ENCODE results near the gene MAP7D2. TPM values are rescaled to one million over a fixed set of nuclear protein-coding genes. Genes with fewer than 3 reads are reported as not detected.
A peak's percentile ranks its signal among the peaks of the same experiment; 100 is the strongest.

MAP7D2 gene
- total and polyA plus RNA-seq, 2 of the 13 experiments (the other 11 are each of a cell fraction or from before 2014, with no cell fraction given): 9.6 to 10.5 TPM

DNA sequence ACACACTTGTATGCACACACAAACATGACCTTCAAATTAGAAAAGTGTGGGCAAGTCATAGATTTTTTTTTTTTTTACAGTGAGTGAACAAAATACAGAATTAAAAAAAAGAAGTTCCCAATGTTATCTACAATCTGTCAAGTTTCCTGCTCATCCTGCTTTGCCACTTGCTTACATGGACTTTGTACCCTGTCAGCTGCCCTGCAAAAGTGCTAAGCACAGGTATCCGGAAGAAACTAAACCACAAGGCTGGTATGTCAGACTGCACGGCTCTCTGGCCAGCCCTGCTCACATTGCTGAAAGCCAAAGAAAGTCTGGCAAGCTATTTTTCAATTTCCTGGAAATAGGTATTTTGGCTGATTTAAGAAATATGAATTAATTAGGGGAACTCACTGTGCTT, 87.0 kb downstream of the MAP7D2 start (continued):
- TF ChIP-seq POGZ (CRISPR knock-in tag; IDR thresholded peaks at IDR 0.05) (no peak), ELF1 (CRISPR knock-in tag; IDR thresholded peaks at IDR 0.05) (peak; percentile 73), FOXM1 (CRISPR knock-in tag; IDR thresholded peaks at IDR 0.05) (no peak), ZBTB7A (CRISPR knock-in tag; IDR thresholded peaks at IDR 0.05) (no peak), HDAC1 (CRISPR knock-in tag; IDR thresholded peaks at IDR 0.05) (no peak), TEAD3 (CRISPR knock-in tag; optimal IDR thresholded peaks at IDR 0.05; ENCODE audit: borderline replicate concordance) (peak; percentile 93), KDM3A (CRISPR knock-in tag; IDR thresholded peaks at IDR 0.05; ENCODE audit: low read depth) (no peak)
- TF ChIP-seq, protein P1, sequence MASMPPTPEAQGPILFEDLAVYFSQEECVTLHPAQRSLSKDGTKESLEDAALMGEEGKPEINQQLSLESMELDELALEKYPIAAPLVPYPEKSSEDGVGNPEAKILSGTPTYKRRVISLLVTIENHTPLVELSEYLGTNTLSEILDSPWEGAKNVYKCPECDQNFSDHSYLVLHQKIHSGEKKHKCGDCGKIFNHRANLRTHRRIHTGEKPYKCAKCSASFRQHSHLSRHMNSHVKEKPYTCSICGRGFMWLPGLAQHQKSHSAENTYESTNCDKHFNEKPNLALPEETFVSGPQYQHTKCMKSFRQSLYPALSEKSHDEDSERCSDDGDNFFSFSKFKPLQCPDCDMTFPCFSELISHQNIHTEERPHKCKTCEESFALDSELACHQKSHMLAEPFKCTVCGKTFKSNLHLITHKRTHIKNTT (CRISPR knock-in tag; IDR thresholded peaks at IDR 0.05): no peak
- TF ChIP-seq, protein P2, sequence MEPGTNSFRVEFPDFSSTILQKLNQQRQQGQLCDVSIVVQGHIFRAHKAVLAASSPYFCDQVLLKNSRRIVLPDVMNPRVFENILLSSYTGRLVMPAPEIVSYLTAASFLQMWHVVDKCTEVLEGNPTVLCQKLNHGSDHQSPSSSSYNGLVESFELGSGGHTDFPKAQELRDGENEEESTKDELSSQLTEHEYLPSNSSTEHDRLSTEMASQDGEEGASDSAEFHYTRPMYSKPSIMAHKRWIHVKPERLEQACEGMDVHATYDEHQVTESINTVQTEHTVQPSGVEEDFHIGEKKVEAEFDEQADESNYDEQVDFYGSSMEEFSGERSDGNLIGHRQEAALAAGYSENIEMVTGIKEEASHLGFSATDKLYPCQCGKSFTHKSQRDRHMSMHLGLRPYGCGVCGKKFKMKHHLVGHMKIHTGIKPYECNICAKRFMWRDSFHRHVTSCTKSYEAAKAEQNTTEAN (CRISPR knock-in tag; conservative IDR thresholded peaks at IDR 0.05): no peak
- TF ChIP-seq, protein P3, sequence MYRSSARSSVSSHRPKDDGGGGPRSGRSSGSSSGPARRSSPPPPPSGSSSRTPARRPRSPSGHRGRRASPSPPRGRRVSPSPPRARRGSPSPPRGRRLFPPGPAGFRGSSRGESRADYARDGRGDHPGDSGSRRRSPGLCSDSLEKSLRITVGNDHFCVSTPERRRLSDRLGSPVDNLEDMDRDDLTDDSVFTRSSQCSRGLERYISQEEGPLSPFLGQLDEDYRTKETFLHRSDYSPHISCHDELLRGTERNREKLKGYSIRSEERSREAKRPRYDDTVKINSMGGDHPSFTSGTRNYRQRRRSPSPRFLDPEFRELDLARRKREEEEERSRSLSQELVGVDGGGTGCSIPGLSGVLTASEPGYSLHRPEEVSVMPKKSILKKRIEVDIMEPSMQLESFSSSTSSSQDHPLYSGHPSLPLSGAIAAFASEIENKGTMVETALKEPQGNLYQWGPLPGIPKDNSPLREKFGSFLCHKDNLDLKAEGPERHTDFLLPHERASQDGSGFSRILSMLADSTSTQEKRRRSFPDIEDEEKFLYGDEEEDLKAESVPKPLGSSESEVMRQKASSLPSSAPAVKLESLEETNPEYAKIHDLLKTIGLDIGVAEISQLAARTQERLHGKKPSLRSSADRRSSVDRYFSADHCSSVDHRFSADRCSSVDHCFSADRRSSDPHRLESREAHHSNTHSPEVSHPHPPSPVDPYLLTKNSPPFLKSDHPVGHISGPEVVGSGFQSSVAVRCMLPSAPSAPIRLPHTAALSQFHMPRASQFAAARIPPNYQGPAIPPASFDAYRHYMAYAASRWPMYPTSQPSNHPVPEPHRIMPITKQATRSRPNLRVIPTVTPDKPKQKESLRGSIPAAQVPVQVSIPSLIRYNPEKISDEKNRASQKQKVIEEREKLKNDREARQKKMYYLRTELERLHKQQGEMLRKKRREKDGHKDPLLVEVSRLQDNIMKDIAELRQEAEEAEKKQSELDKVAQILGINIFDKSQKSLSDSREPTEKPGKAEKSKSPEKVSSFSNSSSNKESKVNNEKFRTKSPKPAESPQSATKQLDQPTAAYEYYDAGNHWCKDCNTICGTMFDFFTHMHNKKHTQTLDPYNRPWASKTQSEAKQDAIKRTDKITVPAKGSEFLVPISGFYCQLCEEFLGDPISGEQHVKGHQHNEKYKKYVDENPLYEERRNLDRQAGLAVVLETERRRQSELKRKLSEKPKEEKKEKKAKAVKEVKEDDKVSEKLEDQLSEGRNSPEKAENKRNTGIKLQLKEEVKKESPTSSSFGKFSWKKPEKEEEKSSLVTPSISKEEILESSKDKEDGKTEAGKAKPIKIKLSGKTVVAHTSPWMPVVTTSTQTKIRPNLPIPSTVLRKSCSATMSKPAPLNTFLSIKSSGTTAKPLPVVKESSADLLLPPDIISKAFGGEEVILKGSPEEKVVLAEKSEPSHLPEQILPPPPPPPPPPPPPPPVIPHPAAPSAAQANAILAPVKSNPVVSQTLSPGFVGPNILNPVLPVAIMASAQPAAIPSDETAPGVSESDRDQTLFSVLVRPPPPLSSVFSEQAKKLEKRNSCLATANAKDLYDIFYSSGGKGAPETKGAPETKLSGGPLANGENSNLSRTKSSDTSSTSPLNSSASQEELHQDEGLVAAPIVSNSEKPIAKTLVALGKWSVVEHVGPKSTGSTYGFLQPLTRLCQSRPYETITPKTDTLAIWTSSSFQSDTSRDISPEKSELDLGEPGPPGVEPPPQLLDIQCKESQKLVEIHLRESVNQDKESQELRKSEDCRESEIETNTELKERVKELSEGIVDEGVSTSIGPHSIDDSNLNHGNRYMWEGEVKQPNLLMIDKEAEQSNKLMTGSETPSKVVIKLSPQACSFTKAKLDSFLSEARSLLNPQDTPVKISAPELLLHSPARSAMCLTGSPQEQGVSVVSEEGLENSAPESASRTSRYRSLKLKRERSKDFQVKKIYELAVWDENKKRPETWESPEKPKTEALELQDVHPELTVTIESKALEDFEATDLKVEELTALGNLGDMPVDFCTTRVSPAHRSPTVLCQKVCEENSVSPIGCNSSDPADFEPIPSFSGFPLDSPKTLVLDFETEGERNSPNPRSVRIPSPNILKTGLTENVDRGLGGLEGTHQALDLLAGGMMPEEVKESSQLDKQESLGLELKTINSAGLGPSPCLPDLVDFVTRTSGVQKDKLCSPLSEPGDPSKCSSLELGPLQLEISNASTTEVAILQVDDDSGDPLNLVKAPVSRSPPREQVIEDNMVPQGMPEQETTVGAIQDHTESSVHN (CRISPR knock-in tag; IDR thresholded peaks at IDR 0.05): no peak
- TF ChIP-seq, protein P4, sequence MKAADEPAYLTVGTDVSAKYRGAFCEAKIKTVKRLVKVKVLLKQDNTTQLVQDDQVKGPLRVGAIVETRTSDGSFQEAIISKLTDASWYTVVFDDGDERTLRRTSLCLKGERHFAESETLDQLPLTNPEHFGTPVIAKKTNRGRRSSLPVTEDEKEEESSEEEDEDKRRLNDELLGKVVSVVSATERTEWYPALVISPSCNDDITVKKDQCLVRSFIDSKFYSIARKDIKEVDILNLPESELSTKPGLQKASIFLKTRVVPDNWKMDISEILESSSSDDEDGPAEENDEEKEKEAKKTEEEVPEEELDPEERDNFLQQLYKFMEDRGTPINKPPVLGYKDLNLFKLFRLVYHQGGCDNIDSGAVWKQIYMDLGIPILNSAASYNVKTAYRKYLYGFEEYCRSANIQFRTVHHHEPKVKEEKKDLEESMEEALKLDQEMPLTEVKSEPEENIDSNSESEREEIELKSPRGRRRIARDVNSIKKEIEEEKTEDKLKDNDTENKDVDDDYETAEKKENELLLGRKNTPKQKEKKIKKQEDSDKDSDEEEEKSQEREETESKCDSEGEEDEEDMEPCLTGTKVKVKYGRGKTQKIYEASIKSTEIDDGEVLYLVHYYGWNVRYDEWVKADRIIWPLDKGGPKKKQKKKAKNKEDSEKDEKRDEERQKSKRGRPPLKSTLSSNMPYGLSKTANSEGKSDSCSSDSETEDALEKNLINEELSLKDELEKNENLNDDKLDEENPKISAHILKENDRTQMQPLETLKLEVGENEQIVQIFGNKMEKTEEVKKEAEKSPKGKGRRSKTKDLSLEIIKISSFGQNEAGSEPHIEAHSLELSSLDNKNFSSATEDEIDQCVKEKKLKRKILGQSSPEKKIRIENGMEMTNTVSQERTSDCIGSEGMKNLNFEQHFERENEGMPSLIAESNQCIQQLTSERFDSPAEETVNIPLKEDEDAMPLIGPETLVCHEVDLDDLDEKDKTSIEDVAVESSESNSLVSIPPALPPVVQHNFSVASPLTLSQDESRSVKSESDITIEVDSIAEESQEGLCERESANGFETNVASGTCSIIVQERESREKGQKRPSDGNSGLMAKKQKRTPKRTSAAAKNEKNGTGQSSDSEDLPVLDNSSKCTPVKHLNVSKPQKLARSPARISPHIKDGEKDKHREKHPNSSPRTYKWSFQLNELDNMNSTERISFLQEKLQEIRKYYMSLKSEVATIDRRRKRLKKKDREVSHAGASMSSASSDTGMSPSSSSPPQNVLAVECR (CRISPR knock-in tag; IDR thresholded peaks at IDR 0.05; ENCODE audit: borderline replicate concordance): peak; percentile 21; the same call in 1 of the 2 replicates
- TF ChIP-seq, protein P5, sequence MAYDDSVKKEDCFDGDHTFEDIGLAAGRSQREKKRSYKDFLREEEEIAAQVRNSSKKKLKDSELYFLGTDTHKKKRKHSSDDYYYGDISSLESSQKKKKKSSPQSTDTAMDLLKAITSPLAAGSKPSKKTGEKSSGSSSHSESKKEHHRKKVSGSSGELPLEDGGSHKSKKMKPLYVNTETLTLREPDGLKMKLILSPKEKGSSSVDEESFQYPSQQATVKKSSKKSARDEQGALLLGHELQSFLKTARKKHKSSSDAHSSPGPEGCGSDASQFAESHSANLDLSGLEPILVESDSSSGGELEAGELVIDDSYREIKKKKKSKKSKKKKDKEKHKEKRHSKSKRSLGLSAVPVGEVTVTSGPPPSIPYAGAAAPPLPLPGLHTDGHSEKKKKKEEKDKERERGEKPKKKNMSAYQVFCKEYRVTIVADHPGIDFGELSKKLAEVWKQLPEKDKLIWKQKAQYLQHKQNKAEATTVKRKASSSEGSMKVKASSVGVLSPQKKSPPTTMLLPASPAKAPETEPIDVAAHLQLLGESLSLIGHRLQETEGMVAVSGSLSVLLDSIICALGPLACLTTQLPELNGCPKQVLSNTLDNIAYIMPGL (CRISPR knock-in tag; IDR thresholded peaks at IDR 0.05; ENCODE audit: borderline replicate concordance in 1 of 2, low read depth in 1 of 2): no peak

All from HepG2 (cell line).